Ovary (tissue), 3 donors: ENCODE data around the gene PKD2L1.
"Not testable (repeated sequence)": the region's sequence is repeated elsewhere in the genome, so short reads cannot be mapped to it uniquely, and the experiment has no call there.

Experiments used
- CTCF ChIP-seq, 3 donors: fragments of 450-650 bp in 2 of 3; fragments of 200-600 bp in 1 of 3; IDR thresholded peaks; one replicate each; pipeline versions ENCODE4 v1.5.1 to v1.8.0; 2016 to 2022; ENCODE audit warnings: antibody characterized with exemption in 3 of 3, mild to moderate bottlenecking in 1 of 3
- EP300 ChIP-seq: sonication (generic); formaldehyde crosslinking; IDR thresholded peaks from one replicate; pipeline ENCODE4 v1.6.1; 2017; ENCODE audit warnings: antibody characterized with exemption
- POLR2A ChIP-seq: fragments of 450-650 bp; IDR thresholded peaks from one replicate; pipeline ENCODE4 v1.6.1; 2017; ENCODE audit warnings: antibody characterized with exemption, mild to moderate bottlenecking, moderate library complexity
- donor health status: DM: no; HTN: no; CAD: no.

GRCh38 chr10:100285326-100285725, 44.7 kb downstream of the PKD2L1 start:
- TF ChIP-seq CTCF (IDR thresholded peaks at IDR 0.05); POLR2A; EP300: not testable (repeated sequence)
